ENCODE measurements around the gene TUT4. TPM values are rescaled to one million over a fixed set of nuclear protein-coding genes. Genes with fewer than 3 reads are reported as not detected.
"Not testable (repeated sequence)": the region's sequence is repeated elsewhere in the genome, so short reads cannot be mapped to it uniquely, and the experiment has no call there.

TUT4 gene
- total RNA-seq, 1 donor from 2014 or later = 36.2 TPM

DNA sequence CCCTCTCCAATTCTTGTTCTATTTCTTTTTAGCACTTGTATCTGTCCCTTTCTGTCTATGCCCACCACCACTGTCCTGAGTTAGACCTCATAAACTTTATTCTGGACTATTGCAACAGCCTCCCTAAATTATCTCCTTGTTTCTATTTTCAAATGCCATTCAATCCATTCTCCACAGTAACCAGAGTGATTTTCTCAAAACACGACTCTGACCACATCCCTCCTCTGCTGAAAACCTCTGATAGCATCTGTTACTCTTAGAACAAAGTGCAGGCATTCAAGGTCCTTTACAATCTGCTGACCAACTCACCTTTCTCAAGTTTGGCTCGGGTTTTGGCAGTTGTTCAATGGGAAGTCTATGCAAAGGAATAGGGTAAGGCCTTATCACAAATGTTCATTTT, 26.5 kb upstream of the TUT4 start:
- Histone ChIP-seq H3K4me3 (no peak overlapping the region), H3K27me3 (no peaks in the 10 kb centered on the region), H3K9me3 (no peaks in the 10 kb centered on the region), H3K4me1 (no peaks in the 10 kb centered on the region), H3K27ac (no peak overlapping the region), H3K36me3 (no peaks in the 10 kb centered on the region)
- TF ChIP-seq, protein P1, sequence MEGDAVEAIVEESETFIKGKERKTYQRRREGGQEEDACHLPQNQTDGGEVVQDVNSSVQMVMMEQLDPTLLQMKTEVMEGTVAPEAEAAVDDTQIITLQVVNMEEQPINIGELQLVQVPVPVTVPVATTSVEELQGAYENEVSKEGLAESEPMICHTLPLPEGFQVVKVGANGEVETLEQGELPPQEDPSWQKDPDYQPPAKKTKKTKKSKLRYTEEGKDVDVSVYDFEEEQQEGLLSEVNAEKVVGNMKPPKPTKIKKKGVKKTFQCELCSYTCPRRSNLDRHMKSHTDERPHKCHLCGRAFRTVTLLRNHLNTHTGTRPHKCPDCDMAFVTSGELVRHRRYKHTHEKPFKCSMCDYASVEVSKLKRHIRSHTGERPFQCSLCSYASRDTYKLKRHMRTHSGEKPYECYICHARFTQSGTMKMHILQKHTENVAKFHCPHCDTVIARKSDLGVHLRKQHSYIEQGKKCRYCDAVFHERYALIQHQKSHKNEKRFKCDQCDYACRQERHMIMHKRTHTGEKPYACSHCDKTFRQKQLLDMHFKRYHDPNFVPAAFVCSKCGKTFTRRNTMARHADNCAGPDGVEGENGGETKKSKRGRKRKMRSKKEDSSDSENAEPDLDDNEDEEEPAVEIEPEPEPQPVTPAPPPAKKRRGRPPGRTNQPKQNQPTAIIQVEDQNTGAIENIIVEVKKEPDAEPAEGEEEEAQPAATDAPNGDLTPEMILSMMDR (IDR thresholded peaks at IDR 0.05) = no peak
- no peak for DNase-seq (ENCODE audit: low spot score in 2 of 2)
- intact Hi-C loops (cut with DNase I) = no loop called here

DNA sequence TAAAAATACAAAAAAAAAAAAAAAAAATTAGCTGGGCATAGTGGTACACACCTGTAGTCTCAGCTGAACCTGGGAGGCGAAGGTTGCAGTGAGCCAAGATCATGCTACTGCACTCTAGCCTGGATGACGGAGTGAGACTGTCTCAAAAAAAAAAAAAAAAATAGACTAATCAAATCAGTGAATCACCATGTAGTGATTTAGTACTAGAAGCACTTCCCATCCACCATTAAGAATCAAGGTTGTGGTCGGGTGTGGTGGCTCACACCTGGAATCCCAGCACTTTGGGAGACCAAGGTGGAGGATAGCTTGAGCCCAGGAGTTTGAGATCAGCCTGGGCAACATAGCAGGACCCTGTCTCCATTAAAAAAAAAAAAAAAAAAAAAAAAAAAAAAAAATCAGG, 25.2 kb upstream of the TUT4 start:
- DNase-seq (ENCODE audit: low spot score in 2 of 2); H3K4me3 ChIP-seq; H3K27ac ChIP-seq; H3K27me3 ChIP-seq; H3K36me3 ChIP-seq; intact Hi-C loops (cut with DNase I); H3K9me3 ChIP-seq; H3K4me1 ChIP-seq: not testable (repeated sequence)

DNA sequence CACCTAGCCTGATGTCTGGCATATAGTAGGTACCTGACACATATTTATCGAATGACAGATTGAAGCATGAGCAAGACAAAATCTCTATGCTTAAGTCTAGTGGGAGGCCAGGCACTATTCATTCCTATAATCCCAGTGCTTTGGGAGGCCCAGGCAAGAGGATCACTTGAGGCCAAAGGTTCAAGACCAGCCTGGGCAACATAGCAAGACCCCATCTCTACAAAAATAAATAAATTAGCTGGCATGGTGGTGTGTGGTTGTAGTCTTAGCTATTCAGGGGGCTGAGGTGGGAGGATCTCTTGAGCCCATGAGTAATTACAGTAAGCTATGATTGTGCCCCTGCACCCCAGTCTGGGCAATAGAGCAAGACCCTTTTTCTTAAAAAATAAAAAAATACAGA, 23.2 kb upstream of the TUT4 start:
- Histone ChIP-seq H3K9me3 (no peaks in the 10 kb centered on the region), H3K27me3 (no peaks in the 10 kb centered on the region), H3K27ac (no peak overlapping the region), H3K4me1 (no peaks in the 10 kb centered on the region), H3K4me3 (no peak overlapping the region), H3K36me3 (no peaks in the 10 kb centered on the region)
- TF ChIP-seq, protein P1 (IDR thresholded peaks at IDR 0.05) = no peak
- no peak for DNase-seq (ENCODE audit: low spot score in 2 of 2)
- intact Hi-C loops (cut with DNase I) = no loop called here

DNA sequence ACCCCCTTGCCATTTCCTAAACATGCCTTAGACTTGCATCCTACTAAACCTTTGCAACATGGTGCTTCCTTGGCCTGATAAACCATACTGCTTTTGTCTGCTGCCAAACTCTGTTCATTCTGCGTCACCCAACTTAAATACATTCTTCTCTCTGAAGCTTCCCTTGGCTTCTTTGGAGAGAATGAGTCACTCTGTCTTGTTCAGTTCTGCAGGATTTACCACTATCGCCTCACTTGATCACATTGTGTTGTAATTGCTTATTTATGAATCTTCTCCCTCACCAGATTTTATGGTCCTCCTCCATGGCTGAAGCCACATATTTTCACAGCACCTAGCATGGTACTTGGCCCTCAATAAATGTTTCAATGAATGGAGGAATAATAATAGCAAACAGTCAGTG, 21.7 kb upstream of the TUT4 start:
- Histone ChIP-seq H3K4me3 (no peak overlapping the region), H3K27me3 (no peaks in the 10 kb centered on the region), H3K4me1 (no peaks in the 10 kb centered on the region), H3K9me3 (no peaks in the 10 kb centered on the region), H3K36me3 (no peaks in the 10 kb centered on the region), H3K27ac (no peak overlapping the region)
- DNase-seq (ENCODE audit: low spot score in 2 of 2) = no peak
- TF ChIP-seq, protein P1 (IDR thresholded peaks at IDR 0.05) = no peak
- intact Hi-C loops (cut with DNase I) = no loop called here

DNA sequence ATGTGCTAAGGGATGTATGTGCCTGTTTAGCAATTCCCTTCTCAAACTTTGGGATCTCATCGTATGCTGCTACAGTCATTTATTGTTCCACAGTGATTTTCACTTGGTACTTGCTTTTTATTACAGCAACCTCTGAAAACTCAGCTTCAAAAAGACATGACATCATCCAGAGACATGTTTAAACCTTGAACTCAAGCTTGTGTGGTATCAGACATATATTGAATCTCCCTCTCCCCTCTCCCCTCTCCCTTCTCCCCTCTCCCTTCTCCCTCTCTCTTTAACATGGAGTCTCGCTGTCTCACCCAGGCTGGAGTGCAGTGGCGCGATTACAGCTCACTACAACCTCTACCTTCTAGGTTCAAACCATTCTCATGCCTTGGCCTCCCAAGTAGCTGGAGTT, 19.5 kb upstream of the TUT4 start:
- H3K4me1 ChIP-seq = no peaks in the 10 kb centered on the region
- H3K9me3 ChIP-seq = no peaks in the 10 kb centered on the region
- intact Hi-C loops (cut with DNase I) = no loop called here
- no peak overlapping the region for H3K27ac ChIP-seq
- no peaks in the 10 kb centered on the region for H3K36me3 ChIP-seq
- TF ChIP-seq, protein P1 (IDR thresholded peaks at IDR 0.05) = no peak
- no peak overlapping the region for H3K4me3 ChIP-seq
- H3K27me3 ChIP-seq = no peaks in the 10 kb centered on the region
- no peak for DNase-seq (ENCODE audit: low spot score in 2 of 2)

DNA sequence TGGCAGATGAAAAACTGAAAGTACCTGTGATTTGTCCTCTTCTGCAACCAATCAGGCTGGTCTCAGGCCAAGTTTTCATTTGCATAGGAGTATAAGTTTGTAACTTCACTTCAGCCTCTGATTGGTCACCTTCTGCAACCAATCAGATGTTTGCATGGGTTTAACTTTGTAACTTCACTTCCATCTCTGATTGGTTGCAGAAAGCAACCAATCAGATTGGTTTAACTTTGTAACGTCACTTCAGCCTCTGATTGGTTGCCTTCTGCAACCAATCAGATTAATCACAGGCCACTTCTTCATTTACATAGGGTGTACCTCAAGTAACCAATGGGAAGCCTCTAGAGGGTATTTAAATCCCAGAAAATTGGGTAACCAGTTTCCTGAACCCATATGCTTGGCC, 18.9 kb upstream of the TUT4 start:
- DNase-seq (ENCODE audit: low spot score in 2 of 2) = no peak
- H3K9me3 ChIP-seq = no peaks in the 10 kb centered on the region
- TF ChIP-seq, protein P1 (IDR thresholded peaks at IDR 0.05) = no peak
- intact Hi-C loops (cut with DNase I) = no loop called here
- H3K4me1 ChIP-seq = no peaks in the 10 kb centered on the region
- H3K27ac ChIP-seq = no peak overlapping the region
- H3K27me3 ChIP-seq = no peaks in the 10 kb centered on the region
- no peak overlapping the region for H3K4me3 ChIP-seq
- no peaks in the 10 kb centered on the region for H3K36me3 ChIP-seq

Data from ascending aorta (tissue), 2 donors.